Adrenal gland (tissue), 12 donors: ENCODE results near the gene C3orf20. TPM values are rescaled to one million over a fixed set of nuclear protein-coding genes. Genes with fewer than 3 reads are reported as not detected.

Source experiments
- DNase-seq, 7 donors: peaks; one replicate each; pipeline ENCODE4 v3.0.0-alpha.2; 2019 to 2020
- H3K27ac ChIP-seq, 5 donors: fragments of 200-600 bp; sonication (generic) in 4 of 5; 1 replicate in 3 of 5; 2 replicates in 2 of 5; pipeline versions ENCODE4 v1.5.1 to v1.8.0; 2016 to 2020; ENCODE audit warnings: mild to moderate bottlenecking in 1 of 5
- H3K27me3 ChIP-seq: fragments of 200-600 bp; 2 replicates; pipeline ENCODE4 v1.8.0; 2021
- H3K36me3 ChIP-seq, 2 donors: fragments of 200-600 bp; replicated peaks in 1 of 2; 1 replicate in 1 of 2; 2 replicates in 1 of 2; pipeline versions ENCODE4 v1.5.1 to v1.8.0; 2018 to 2022
- H3K4me1 ChIP-seq, 2 donors: fragments of 200-600 bp; replicated peaks in 1 of 2; 1 replicate in 1 of 2; 2 replicates in 1 of 2; pipeline versions ENCODE4 v1.5.1 to v1.8.0; 2018 to 2021
- H3K4me3 ChIP-seq, 4 donors: fragments of 200-600 bp; sonication (generic) in 3 of 4; one replicate each; pipeline ENCODE4 v1.5.1; 2016 to 2018
- H3K9me3 ChIP-seq, 3 donors: fragments of 200-600 bp; sonication (generic) in 1 of 3; replicated peaks in 1 of 3; 1 replicate in 2 of 3; 2 replicates in 1 of 3; pipeline versions ENCODE4 v1.5.1 to v1.8.0; 2016 to 2021
- CTCF ChIP-seq, 6 experiments: fragments of 450-650 bp in 4 of 6; fragments of 200-600 bp in 2 of 6; sonication (generic) in 1 of 6; IDR thresholded peaks; 1 replicate in 5 of 6; 2 replicates in 1 of 6; pipeline versions ENCODE4 v1.5.1 to v1.8.0; 2016 to 2021; ENCODE audit warnings: antibody characterized with exemption in 6 of 6, mild to moderate bottlenecking in 2 of 6, moderate library complexity in 1 of 6
- POLR2A ChIP-seq, 2 donors: fragments of 450-650 bp; IDR thresholded peaks; one replicate each; pipeline ENCODE4 v1.6.1; 2017; ENCODE audit warnings: antibody characterized with exemption in 2 of 2, mild to moderate bottlenecking in 2 of 2, moderate library complexity in 1 of 2
- WGBS, 4 donors: extraction: QIAGEN DNeasy Blood & Tissue Kit in 2 of 4; methylation state at CpG; one replicate each; pipeline versions ENCODE4 v1.1.5 to v1.1.7; 2013 to 2017; 5-methylcytosine and 5-hydroxymethylcytosine counted together
- intact Hi-C, 2 donors: fragments of 100-400 bp; cut with DNase I; formaldehyde crosslinking; loops; one replicate each; pipeline versions ENCODE4 v1.14.1 to v1.15.0; 2022 to 2023
- polyA plus RNA-seq, 3 donors: library from polyadenylated mRNA; stranded (reverse); fragments of 200-250 nt in 2 of 3; fragments of 350-450 nt in 1 of 3; fragmentation: Illumina TruSeq in 1 of 3; extraction: RNeasy Lipid Tissue Mini Kit (QIAGEN cat#74804) in 1 of 3; gene quantifications; one replicate each; pipeline ENCODE4 v1.2.3, GENCODE V29; 2013 to 2014
- total RNA-seq, 9 donors: library from RNA; depleted of rRNA in 4 of 9; stranded (reverse); fragments of >200 nt in 4 of 9; fragments of 120-200 nt in 1 of 9; fragmentation: NEBNext Ultra II Directional in 1 of 9; extraction: Animal tissue kit (Norgen Biotek cat#: 25700) in 1 of 9; gene quantifications; one replicate each; pipeline versions ENCODE4 v1.1.0 to v1.2.4, GENCODE V29; 2013 to 2023
- donor health status: healthy with polysubstance abuse.
- donor health status: Bipolar disorder and iron deficiency.
- donor health status: DM: yes; HTN: yes; CAD: no.
- donor health status: DM: no; HTN: no; CAD: no.
- donor health status: DM: no; HTN: no; CAD: no.
- donor health status: DM: yes; HTN: yes; CAD: no.

C3orf20 gene
- total and polyA plus RNA-seq, 12 donors = 0.07 to 0.39 TPM; not detected in 10

GRCh38 chr3:14672588-14672987, 2.4 kb upstream of the C3orf20 start:
- H3K4me3 ChIP-seq = no peak overlapping the region
- H3K9me3 ChIP-seq = no peaks in the 10 kb centered on the region
- H3K27ac ChIP-seq = no peak overlapping the region
- H3K36me3 ChIP-seq = peaks cover 0 to 51% of the 10 kb centered on the region in 2 donors
- no peak for DNase-seq
- no peaks in the 10 kb centered on the region for H3K27me3 ChIP-seq
- intact Hi-C loops = loop anchor here (5.0 to 10.0 kb wide), 2 partner anchors 112 to 250 kb away; no protein-coding TSS in a partner anchor
- no peak for TF ChIP-seq CTCF (IDR thresholded peaks at IDR 0.05)
- H3K4me1 ChIP-seq = peaks cover 0 to 6% of the 10 kb centered on the region in 2 donors
- WGBS, 4 donors = 78 to 85% (median 83%) methylated on average over 4 of the region's 4 CpGs

GRCh38 chr3:14676881-14677280, 1.9 kb downstream of the C3orf20 start:
- no peak for TF ChIP-seq CTCF (IDR thresholded peaks at IDR 0.05)
- no peak for TF ChIP-seq POLR2A (IDR thresholded peaks at IDR 0.05)
- Histone ChIP-seq H3K36me3 (peaks cover 0 to 8% of the 10 kb centered on the region in 2 donors), H3K9me3 (no peaks in the 10 kb centered on the region), H3K27ac (no peak overlapping the region), H3K4me3 (no peak overlapping the region), H3K27me3 (no peaks in the 10 kb centered on the region), H3K4me1 (peaks cover 0 to 13% of the 10 kb centered on the region in 2 donors)
- WGBS, 4 donors = 70 to 84% (median 81%) methylated on average over 4 of the region's 4 CpGs
- intact Hi-C loops = loop anchor here in 1 of 2 donors (10.0 kb wide), 1 partner anchor 108 kb away; no protein-coding TSS in a partner anchor
- no peak for DNase-seq

- Histone ChIP-seq H3K4me3 (no peak overlapping the region), H3K9me3 (no peaks in the 10 kb centered on the region), H3K4me1 (peaks cover 0 to 13% of the 10 kb centered on the region in 2 donors), H3K27me3 (no peaks in the 10 kb centered on the region), H3K36me3 (no peaks in the 10 kb centered on the region), H3K27ac (no peak overlapping the region)
- no peak for TF ChIP-seq POLR2A (IDR thresholded peaks at IDR 0.05)
- 44 to 56% (median 49%) methylated on average over 5 to 7 of the region's 7 CpGs for WGBS, 4 donors
- DNase-seq = peak in 5 of 7 donors; percentile 37 to 66 (median 43)
- intact Hi-C loops = loop anchor here in 1 of 2 donors (10.0 kb wide), 1 partner anchor 107 kb away; no protein-coding TSS in a partner anchor
Measured at GRCh38 chr3:14678015-14678503, 3.1 kb downstream of the C3orf20 start.

- intact Hi-C loops = loop anchor here in 1 of 2 donors (5.0 kb wide), 1 partner anchor 232 kb away; no protein-coding TSS in a partner anchor
- Histone ChIP-seq H3K27me3 (no peaks in the 10 kb centered on the region), H3K36me3 (no peaks in the 10 kb centered on the region), H3K4me1 (peaks cover 0 to 7% of the 10 kb centered on the region in 2 donors), H3K9me3 (no peaks in the 10 kb centered on the region), H3K27ac (no peak overlapping the region), H3K4me3 (no peak overlapping the region)
- 81 to 94% (median 93%) methylated on average over 1 of the region's 1 CpG for WGBS, 4 donors
- TF ChIP-seq POLR2A (IDR thresholded peaks at IDR 0.05) (no peak), CTCF (IDR thresholded peaks at IDR 0.05) (no peak)
- no peak for DNase-seq
Measured at GRCh38 chr3:14680115-14680514, 5.2 kb downstream of the C3orf20 start.

- intact Hi-C loops = loop anchor here in 1 of 2 donors (5.0 kb wide), 1 partner anchor 232 kb away; no protein-coding TSS in a partner anchor
- Histone ChIP-seq H3K27ac (no peak overlapping the region), H3K36me3 (no peaks in the 10 kb centered on the region), H3K4me1 (peaks cover 0 to 7% of the 10 kb centered on the region in 2 donors), H3K27me3 (no peaks in the 10 kb centered on the region), H3K9me3 (no peaks in the 10 kb centered on the region), H3K4me3 (no peak overlapping the region)
- WGBS, 4 donors = 34 to 44% (median 38%) methylated on average over 2 of the region's 2 CpGs
- TF ChIP-seq POLR2A (IDR thresholded peaks at IDR 0.05) (no peak), CTCF (IDR thresholded peaks at IDR 0.05) (no peak)
- peak in 5 of 7 donors; percentile 40 to 65 (median 53) for DNase-seq
Measured at GRCh38 chr3:14680716-14681115, 5.8 kb downstream of the C3orf20 start.
